ENCODE data around the gene SNX32. TPM values are rescaled to one million over a fixed set of nuclear protein-coding genes. Genes with fewer than 3 reads are reported as not detected.

SNX32 gene
- total and polyA plus RNA-seq, 2 of the 13 experiments (the other 11 are each of a cell fraction or from before 2014, with no cell fraction given) = 0.09 to 0.34 TPM

GRCh38 chr11:65860278-65861164 is 26.8 kb downstream of the SNX32 start, which contains the start of gene MUS81 (continued):
- TF ChIP-seq ETV6 (CRISPR knock-in tag; conservative IDR thresholded peaks at IDR 0.05) (no peak; the same call in 1 of the 2 replicates), JUN (CRISPR knock-in tag; IDR thresholded peaks at IDR 0.05) (no peak), SAFB2 (CRISPR knock-in tag; IDR thresholded peaks at IDR 0.05; ENCODE audit: borderline replicate concordance, low read depth) (peak; percentile 75; the same call in 1 of the 2 replicates), SMAD9 (CRISPR knock-in tag; IDR thresholded peaks at IDR 0.05) (no peak), RBM22 (optimal IDR thresholded peaks at IDR 0.05; ENCODE audit: low read length) (no peak), SPEN (CRISPR knock-in tag; IDR thresholded peaks at IDR 0.05; ENCODE audit: low read depth) (peak; percentile 67), MEF2D (CRISPR knock-in tag; IDR thresholded peaks at IDR 0.05) (peak; percentile 53; the same call in 1 of the 2 replicates), TRAFD1 (CRISPR knock-in tag; IDR thresholded peaks at IDR 0.05; ENCODE audit: borderline replicate concordance) (0 out of 2 replicates have a peak, but pooled peaks have one; percentile 21), SCMH1 (CRISPR knock-in tag; IDR thresholded peaks at IDR 0.05; ENCODE audit: borderline replicate concordance) (no peak), ZNF282 (IDR thresholded peaks at IDR 0.05; ENCODE audit: partially characterized antibody) (no peak), IKZF5 (CRISPR knock-in tag; IDR thresholded peaks at IDR 0.05) (peak; percentile 50; the same call in 1 of the 2 replicates), GABPA (IDR thresholded peaks at IDR 0.05; ENCODE audit: low read depth, low read length) (no peak), GABPA (CRISPR knock-in tag; IDR thresholded peaks at IDR 0.05; ENCODE audit: low read depth) (peak; percentile 93), DPF2 (CRISPR knock-in tag; IDR thresholded peaks at IDR 0.05; ENCODE audit: borderline replicate concordance, low read depth) (no peak), NRL (CRISPR knock-in tag; IDR thresholded peaks at IDR 0.05; ENCODE audit: borderline replicate concordance) (0 out of 2 replicates have a peak, but pooled peaks have one; percentile 57), IKZF4 (CRISPR knock-in tag; IDR thresholded peaks at IDR 0.05; ENCODE audit: borderline replicate concordance, low read depth, not compliant biosample characterization) (no peak), SAP130 (CRISPR knock-in tag; IDR thresholded peaks at IDR 0.05; ENCODE audit: low read depth) (peak; percentile 92)
- TF ChIP-seq, protein P1, sequence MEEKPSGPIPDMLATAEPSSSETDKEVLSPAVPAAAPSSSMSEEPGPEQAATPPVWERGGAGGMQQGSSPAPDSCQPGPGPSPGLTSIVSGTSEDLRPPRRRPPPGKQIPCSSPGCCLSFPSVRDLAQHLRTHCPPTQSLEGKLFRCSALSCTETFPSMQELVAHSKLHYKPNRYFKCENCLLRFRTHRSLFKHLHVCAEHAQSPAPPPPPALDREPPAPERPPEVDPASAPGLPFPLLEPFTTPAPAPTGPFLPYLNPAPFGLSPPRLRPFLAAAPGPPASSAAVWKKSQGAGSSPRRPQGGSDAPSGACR (CRISPR knock-in tag; IDR thresholded peaks at IDR 0.05) = peak; percentile 73; the same call in 1 of the 2 replicates
- TF ChIP-seq, protein P2, sequence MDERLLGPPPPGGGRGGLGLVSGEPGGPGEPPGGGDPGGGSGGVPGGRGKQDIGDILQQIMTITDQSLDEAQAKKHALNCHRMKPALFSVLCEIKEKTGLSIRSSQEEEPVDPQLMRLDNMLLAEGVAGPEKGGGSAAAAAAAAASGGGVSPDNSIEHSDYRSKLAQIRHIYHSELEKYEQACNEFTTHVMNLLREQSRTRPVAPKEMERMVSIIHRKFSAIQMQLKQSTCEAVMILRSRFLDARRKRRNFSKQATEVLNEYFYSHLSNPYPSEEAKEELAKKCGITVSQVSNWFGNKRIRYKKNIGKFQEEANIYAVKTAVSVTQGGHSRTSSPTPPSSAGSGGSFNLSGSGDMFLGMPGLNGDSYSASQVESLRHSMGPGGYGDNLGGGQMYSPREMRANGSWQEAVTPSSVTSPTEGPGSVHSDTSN (CRISPR knock-in tag; IDR thresholded peaks at IDR 0.05) = peak; percentile 57
- TF ChIP-seq, protein P3, sequence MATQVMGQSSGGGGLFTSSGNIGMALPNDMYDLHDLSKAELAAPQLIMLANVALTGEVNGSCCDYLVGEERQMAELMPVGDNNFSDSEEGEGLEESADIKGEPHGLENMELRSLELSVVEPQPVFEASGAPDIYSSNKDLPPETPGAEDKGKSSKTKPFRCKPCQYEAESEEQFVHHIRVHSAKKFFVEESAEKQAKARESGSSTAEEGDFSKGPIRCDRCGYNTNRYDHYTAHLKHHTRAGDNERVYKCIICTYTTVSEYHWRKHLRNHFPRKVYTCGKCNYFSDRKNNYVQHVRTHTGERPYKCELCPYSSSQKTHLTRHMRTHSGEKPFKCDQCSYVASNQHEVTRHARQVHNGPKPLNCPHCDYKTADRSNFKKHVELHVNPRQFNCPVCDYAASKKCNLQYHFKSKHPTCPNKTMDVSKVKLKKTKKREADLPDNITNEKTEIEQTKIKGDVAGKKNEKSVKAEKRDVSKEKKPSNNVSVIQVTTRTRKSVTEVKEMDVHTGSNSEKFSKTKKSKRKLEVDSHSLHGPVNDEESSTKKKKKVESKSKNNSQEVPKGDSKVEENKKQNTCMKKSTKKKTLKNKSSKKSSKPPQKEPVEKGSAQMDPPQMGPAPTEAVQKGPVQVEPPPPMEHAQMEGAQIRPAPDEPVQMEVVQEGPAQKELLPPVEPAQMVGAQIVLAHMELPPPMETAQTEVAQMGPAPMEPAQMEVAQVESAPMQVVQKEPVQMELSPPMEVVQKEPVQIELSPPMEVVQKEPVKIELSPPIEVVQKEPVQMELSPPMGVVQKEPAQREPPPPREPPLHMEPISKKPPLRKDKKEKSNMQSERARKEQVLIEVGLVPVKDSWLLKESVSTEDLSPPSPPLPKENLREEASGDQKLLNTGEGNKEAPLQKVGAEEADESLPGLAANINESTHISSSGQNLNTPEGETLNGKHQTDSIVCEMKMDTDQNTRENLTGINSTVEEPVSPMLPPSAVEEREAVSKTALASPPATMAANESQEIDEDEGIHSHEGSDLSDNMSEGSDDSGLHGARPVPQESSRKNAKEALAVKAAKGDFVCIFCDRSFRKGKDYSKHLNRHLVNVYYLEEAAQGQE (IDR thresholded peaks at IDR 0.05; ENCODE audit: borderline replicate concordance in 1 of 2, low read depth in 1 of 2, low read length in 2 of 2) = no peak
